ENCODE measurements around the gene DCDC1.

DNA sequence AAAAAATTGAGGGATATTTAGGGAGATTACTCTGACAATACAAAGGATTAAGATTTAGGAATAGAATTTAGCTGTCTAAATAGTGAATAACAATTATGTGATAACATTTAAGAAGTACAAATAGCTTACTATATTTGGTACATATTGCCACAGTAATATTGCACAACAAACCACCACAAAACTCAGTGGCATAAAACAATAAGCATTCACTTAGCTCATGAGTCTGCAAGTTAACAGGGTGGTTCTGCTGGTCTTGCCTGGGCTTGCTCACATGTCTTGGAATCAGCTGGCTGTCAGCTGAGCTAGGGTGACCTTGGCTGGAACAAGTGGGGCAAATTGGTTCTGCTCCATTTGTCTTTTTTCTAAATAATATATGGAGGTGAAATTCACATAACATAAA, 115.1 kb downstream of the DCDC1 start:
- TF ChIP-seq, protein P1, sequence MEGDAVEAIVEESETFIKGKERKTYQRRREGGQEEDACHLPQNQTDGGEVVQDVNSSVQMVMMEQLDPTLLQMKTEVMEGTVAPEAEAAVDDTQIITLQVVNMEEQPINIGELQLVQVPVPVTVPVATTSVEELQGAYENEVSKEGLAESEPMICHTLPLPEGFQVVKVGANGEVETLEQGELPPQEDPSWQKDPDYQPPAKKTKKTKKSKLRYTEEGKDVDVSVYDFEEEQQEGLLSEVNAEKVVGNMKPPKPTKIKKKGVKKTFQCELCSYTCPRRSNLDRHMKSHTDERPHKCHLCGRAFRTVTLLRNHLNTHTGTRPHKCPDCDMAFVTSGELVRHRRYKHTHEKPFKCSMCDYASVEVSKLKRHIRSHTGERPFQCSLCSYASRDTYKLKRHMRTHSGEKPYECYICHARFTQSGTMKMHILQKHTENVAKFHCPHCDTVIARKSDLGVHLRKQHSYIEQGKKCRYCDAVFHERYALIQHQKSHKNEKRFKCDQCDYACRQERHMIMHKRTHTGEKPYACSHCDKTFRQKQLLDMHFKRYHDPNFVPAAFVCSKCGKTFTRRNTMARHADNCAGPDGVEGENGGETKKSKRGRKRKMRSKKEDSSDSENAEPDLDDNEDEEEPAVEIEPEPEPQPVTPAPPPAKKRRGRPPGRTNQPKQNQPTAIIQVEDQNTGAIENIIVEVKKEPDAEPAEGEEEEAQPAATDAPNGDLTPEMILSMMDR (IDR thresholded peaks at IDR 0.05), result no peak
- TF ChIP-seq POLR2A (IDR thresholded peaks at IDR 0.05), result no peak

All from lower leg skin (tissue), 3 donors.